ENCODE measurements around the gene HOMEZ. TPM values are rescaled to one million over a fixed set of nuclear protein-coding genes. Genes with fewer than 3 reads are reported as not detected.

Gene HOMEZ
- total and polyA plus RNA-seq, 3 donors from 2014 or later = 31.7 to 71.6 (median 37.7) TPM

DNA sequence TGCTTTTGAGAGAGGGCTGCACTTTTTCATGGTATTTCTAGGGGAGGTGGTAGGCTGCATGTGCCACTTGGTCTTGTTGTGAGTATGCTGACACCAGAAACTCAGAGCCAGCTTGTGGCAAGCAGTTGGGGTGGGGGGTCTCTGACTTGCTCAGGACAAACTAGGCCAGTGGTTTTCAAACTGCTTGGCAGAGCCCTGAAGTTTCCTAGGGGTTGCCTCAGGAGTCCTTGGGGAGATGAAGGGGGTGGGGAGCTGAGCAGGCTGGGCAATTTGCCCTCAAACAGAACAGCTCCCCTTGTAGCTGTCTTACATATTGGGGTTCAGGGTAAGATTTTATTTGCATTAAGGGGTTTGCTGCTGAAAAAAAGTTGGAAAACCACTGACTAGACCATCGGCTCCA is 24.6 kb upstream of the HOMEZ start:
- intact Hi-C loops (cut with DNase I; ENCODE audit: low total_unique reads) = no loop called here

DNA sequence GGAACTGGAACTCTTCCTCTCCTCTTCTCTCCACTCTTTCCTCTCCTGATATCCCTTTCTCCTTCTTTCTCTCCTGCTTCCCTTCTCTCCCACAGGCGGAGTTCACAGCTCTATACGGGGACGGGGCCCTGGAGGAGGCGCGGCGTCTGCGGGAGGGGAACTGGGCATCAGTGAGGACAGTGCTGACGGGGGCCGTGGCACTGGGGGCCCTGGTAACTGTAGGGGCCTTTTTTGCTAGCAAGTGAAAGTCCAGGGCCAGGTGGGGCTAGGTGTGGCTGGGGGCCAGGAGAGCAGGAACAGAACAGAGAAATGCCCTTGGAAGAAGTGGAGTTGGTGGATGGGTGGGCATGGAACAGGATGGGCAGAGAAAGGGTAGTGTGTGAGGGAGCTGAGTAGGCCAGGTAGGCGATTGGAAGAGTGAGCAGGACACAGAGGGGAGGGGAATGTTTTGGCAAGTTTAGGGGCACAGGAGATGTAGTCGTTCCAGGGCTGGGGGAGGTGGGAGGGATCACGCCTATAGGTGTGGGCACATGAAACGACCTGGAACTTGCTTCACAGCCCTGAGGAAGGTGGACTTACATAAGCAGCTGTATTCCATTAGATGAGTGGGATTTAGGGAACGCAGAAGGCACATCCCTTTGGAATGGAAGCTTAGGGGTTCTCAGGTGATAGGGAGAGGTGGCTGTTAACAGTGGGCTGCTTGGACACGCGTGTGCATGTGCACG is 23.0 kb upstream of the HOMEZ start:
- intact Hi-C loops (cut with DNase I; ENCODE audit: low total_unique reads) = no loop called here
- DNase-seq = no peak

More for the DNA sequence above, 24.6 kb upstream of the HOMEZ start:
- WGBS, 2 donors = 89 to 100% methylated on average over 1 of the region's 1 CpG
- H3K27ac ChIP-seq = no peak overlapping the region
- H3K9me3 ChIP-seq = no peaks in the 10 kb centered on the region
- no peaks in the 10 kb centered on the region for H3K36me3 ChIP-seq (ENCODE audit: low read depth, missing control alignments)
- peaks cover 42% of the 10 kb centered on the region for H3K4me1 ChIP-seq
- H3K4me3 ChIP-seq = no peak overlapping the region
- TF ChIP-seq, protein P1, sequence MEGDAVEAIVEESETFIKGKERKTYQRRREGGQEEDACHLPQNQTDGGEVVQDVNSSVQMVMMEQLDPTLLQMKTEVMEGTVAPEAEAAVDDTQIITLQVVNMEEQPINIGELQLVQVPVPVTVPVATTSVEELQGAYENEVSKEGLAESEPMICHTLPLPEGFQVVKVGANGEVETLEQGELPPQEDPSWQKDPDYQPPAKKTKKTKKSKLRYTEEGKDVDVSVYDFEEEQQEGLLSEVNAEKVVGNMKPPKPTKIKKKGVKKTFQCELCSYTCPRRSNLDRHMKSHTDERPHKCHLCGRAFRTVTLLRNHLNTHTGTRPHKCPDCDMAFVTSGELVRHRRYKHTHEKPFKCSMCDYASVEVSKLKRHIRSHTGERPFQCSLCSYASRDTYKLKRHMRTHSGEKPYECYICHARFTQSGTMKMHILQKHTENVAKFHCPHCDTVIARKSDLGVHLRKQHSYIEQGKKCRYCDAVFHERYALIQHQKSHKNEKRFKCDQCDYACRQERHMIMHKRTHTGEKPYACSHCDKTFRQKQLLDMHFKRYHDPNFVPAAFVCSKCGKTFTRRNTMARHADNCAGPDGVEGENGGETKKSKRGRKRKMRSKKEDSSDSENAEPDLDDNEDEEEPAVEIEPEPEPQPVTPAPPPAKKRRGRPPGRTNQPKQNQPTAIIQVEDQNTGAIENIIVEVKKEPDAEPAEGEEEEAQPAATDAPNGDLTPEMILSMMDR (IDR thresholded peaks at IDR 0.05) = no peak
- no peak for TF ChIP-seq POLR2A (IDR thresholded peaks at IDR 0.05)
- DNase-seq = no peak
- H3K27me3 ChIP-seq = no peaks in the 10 kb centered on the region

DNA sequence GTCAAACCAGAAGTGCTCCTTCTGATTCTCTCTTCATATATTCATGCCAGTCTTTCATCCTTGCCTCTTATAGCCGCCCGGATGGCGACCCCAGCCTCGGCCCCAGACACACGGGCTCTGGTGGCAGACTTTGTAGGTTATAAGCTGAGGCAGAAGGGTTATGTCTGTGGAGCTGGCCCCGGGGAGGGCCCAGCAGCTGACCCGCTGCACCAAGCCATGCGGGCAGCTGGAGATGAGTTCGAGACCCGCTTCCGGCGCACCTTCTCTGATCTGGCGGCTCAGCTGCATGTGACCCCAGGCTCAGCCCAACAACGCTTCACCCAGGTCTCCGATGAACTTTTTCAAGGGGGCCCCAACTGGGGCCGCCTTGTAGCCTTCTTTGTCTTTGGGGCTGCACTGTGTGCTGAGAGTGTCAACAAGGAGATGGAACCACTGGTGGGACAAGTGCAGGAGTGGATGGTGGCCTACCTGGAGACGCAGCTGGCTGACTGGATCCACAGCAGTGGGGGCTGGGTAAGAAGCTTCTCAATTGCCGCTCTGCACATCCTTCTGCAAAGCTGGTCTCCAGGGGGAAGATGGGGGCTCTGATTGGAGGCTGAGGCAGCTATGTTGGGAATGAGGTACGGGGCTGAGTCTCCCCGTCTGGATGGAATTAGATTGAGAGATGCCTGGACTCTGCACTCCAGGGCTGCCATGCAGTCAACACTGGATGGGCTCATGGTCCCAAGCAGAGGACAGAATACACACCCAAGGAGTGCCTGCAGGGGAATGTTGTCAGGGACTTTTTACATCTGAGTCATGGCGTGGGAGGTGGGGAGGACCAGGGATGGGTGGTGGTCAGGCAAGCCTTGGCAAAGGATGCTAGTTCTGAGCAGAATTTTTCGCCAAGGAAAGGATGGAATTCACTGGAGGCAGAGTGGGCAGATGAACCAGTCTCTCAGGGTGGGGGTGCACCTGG is 22.0 kb upstream of the HOMEZ start:
- Histone ChIP-seq H3K36me3 (ENCODE audit: low read depth, missing control alignments) (no peaks in the 10 kb centered on the region), H3K9me3 (no peaks in the 10 kb centered on the region), H3K27me3 (no peaks in the 10 kb centered on the region), H3K4me1 (peaks cover 44% of the 10 kb centered on the region), H3K27ac (peak overlapping the region; percentile 90 to 91), H3K4me3 (peak overlapping the region; percentile 59 to 90)
- no peak for DNase-seq
- intact Hi-C loops (cut with DNase I; ENCODE audit: low total_unique reads) = no loop called here
- WGBS, 2 donors = 79 to 80% methylated on average over 17 to 22 of the region's 22 CpGs
- TF ChIP-seq POLR2A (IDR thresholded peaks at IDR 0.05) = no peak
- TF ChIP-seq, protein P1 (IDR thresholded peaks at IDR 0.05) = no peak

More for the DNA sequence above, 23.0 kb upstream of the HOMEZ start:
- Histone ChIP-seq H3K9me3 (no peaks in the 10 kb centered on the region), H3K27me3 (no peaks in the 10 kb centered on the region), H3K27ac (peak overlapping the region in 1 of 2 donors; percentile 91), H3K4me3 (peak overlapping the region in 1 of 2 donors; percentile 90), H3K36me3 (ENCODE audit: low read depth, missing control alignments) (no peaks in the 10 kb centered on the region), H3K4me1 (peaks cover 42% of the 10 kb centered on the region)
- TF ChIP-seq, protein P1 (IDR thresholded peaks at IDR 0.05) = no peak
- no peak for TF ChIP-seq POLR2A (IDR thresholded peaks at IDR 0.05)
- WGBS, 2 donors = 70 to 79% methylated on average over 17 of the region's 17 CpGs

DNA sequence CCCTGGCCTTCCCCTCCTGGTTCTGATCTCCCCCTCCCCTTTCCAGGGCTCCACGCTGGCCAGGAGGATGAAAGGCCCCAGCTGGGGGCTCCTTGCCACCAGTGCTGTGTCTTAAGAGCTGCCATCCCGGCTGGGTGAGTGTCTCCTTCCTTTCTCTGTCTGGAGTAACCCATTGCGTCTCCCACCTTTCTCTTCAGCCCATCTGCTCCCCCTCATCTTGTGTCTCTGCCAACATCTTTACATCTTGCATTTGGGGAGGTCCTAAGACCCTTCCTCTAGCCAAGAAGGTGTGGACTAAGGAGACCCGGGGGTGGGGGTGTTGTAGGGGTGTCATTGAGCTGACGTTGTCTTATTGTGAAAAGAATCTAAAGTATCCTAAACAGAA is 21.2 kb upstream of the HOMEZ start:
- Histone ChIP-seq H3K4me1 (peaks cover 48% of the 10 kb centered on the region), H3K4me3 (peak overlapping the region; percentile 59 to 90), H3K27me3 (no peaks in the 10 kb centered on the region), H3K9me3 (no peaks in the 10 kb centered on the region), H3K36me3 (ENCODE audit: low read depth, missing control alignments) (no peaks in the 10 kb centered on the region), H3K27ac (peak overlapping the region; percentile 90 to 91)
- TF ChIP-seq, protein P1 (IDR thresholded peaks at IDR 0.05) = no peak
- no peak for TF ChIP-seq POLR2A (IDR thresholded peaks at IDR 0.05)
- DNase-seq = no peak
- intact Hi-C loops (cut with DNase I; ENCODE audit: low total_unique reads) = no loop called here
- WGBS, 2 donors = 17 to 22% methylated on average over 5 of the region's 5 CpGs
